HepG2 (cell line): ENCODE data around the gene HOXC9. TPM values are rescaled to one million over a fixed set of nuclear protein-coding genes. Genes with fewer than 3 reads are reported as not detected.

Experiments used
- ATAC-seq: fragments of 200-7000 bp; cut with Tn5 transposase; 3 replicates; pipeline ENCODE4 v1.9.1; 2020; ENCODE audit warnings: mild to moderate bottlenecking, moderate library complexity
- BruUV-seq: library from RNA; stranded (reverse); fragments of 400-500 nt; replicated peaks from 2 replicates; lab custom pipeline; 2021; lab: Mats Ljungman, UMichigan
- CTCF ChIA-PET: fragments of 300-600 bp; formaldehyde crosslinking; extraction: SDS; loops from one replicate; lab custom pipeline; 2021; ENCODE audit warnings: low total read pairs, inconsistent platforms, low intra/inter-chr PET ratio; lab: Yijun Ruan, JAX
- POLR2A ChIA-PET: fragments of 350-600 bp; sonication (Branson Sonifier 250); formaldehyde crosslinking; loops from one replicate; lab custom pipeline; 2020; ENCODE audit warnings: antibody characterized with exemption, inconsistent platforms; lab: Yijun Ruan, JAX
- DNase-seq: peaks from one replicate; pipeline ENCODE4 v3.0.0-alpha.2; 2015; ENCODE audit warnings: low spot score
- FAIRE-seq: peaks from 3 replicates; lab custom pipeline; 2011; peaks lifted over from hg19 to GRCh38; lab: Jason Lieb, UNC
- H2AFZ ChIP-seq: one replicate; pipeline ENCODE4 v1.6.1; 2011; ENCODE audit warnings: low read length, inconsistent platforms
- H3K27ac ChIP-seq: fragments of 300-600 bp; 3 replicates; pipeline ENCODE4 v1.8.0; 2011; ENCODE audit warnings: mixed run types, mild to moderate bottlenecking, mixed read lengths, low read length, inconsistent platforms; ENCODE audit not compliant: insufficient read depth; ENCODE audit errors: extremely low read length
- H3K27me3 ChIP-seq, 2 experiments: fragments of 200-600 bp in 1 of 2; 2 replicates in 1 of 2; 3 replicates in 1 of 2; pipeline versions ENCODE4 v1.6.0 to v1.8.0; 2011; ENCODE audit warnings: low read length in 2 of 2, mild to moderate bottlenecking in 2 of 2, moderate library complexity in 2 of 2, inconsistent platforms in 1 of 2; ENCODE audit not compliant: insufficient read depth in 2 of 2, control insufficient read depth in 1 of 2
- H3K36me3 ChIP-seq, 2 experiments: fragments of 200-600 bp in 1 of 2; replicated peaks in 1 of 2; 2 replicates in 1 of 2; 3 replicates in 1 of 2; pipeline versions ENCODE4 v1.5.1 to v1.8.0; 2011; ENCODE audit warnings: low read length in 2 of 2, inconsistent platforms in 1 of 2; ENCODE audit not compliant: insufficient read depth in 2 of 2, control insufficient read depth in 1 of 2
- H3K4me1 ChIP-seq: 2 replicates; pipeline ENCODE4 v1.5.1; 2012; ENCODE audit warnings: low read length, inconsistent platforms; ENCODE audit not compliant: insufficient read depth
- H3K4me2 ChIP-seq: 2 replicates; pipeline ENCODE4 v1.6.0; 2011; ENCODE audit warnings: low read depth, low read length, inconsistent platforms
- H3K4me3 ChIP-seq, 3 experiments: fragments of 200-600 bp in 1 of 3; sonication (generic), shearing (Covaris generic) in 1 of 3; replicated peaks in 1 of 3; 2 replicates each; pipeline ENCODE4 v1.5.1; 2011 to 2016; ENCODE audit warnings: low read length in 3 of 3, inconsistent platforms in 2 of 3, low read depth in 2 of 3, mild to moderate bottlenecking in 2 of 3, control low read depth in 1 of 3, mixed read lengths in 1 of 3; ENCODE audit not compliant: insufficient read depth in 1 of 3
- H3K79me2 ChIP-seq: one replicate; pipeline ENCODE4 v1.6.1; 2011; ENCODE audit warnings: low read length, inconsistent platforms; ENCODE audit not compliant: insufficient read depth
- H3K9ac ChIP-seq: 2 replicates; pipeline ENCODE4 v1.6.0; 2011; ENCODE audit warnings: mild to moderate bottlenecking, low read depth, low read length, inconsistent platforms; ENCODE audit not compliant: insufficient read depth
- H3K9me3 ChIP-seq: 2 replicates; pipeline ENCODE4 v1.5.1; 2012; ENCODE audit warnings: mild to moderate bottlenecking, low read length
- H4K20me1 ChIP-seq: 2 replicates; pipeline ENCODE4 v1.6.0; 2011; ENCODE audit warnings: inconsistent platforms, mild to moderate bottlenecking, low read length, moderate library complexity; ENCODE audit not compliant: insufficient read depth
- BCL6 ChIP-seq: IDR thresholded peaks from 2 replicates; pipeline ENCODE4 v1.6.1; 2016; ENCODE audit warnings: missing genetic modification reagents, missing compliant biosample characterization
- CERS6 ChIP-seq: sonication (generic); formaldehyde crosslinking; IDR thresholded peaks from 2 replicates; pipeline ENCODE4 v1.5.0; 2020; ENCODE audit warnings: missing genetic modification reagents
- CHD4 ChIP-seq: fragments of 200-600 bp; sonication (generic); IDR thresholded peaks from 2 replicates; pipeline ENCODE4 v1.7.0; 2017; ENCODE audit warnings: mild to moderate bottlenecking, low read length, borderline replicate concordance
- E2F5 ChIP-seq: sonication (generic); formaldehyde crosslinking; conservative IDR thresholded peaks from 2 replicates; pipeline ENCODE4 v1.4.0; 2020; ENCODE audit warnings: missing genetic modification reagents
- HNRNPLL ChIP-seq: fragments of 200-400 bp; formaldehyde crosslinking; IDR thresholded peaks from 2 replicates; pipeline ENCODE4 v1.6.1; 2017; ENCODE audit warnings: mild to moderate bottlenecking, low read depth, low read length; ENCODE audit not compliant: poor library complexity, severe bottlenecking
- NBN ChIP-seq: fragments of 450-650 bp; conservative IDR thresholded peaks from 2 replicates; pipeline ENCODE4 v1.6.1; 2017
- POLR2AphosphoS5 ChIP-seq: IDR thresholded peaks from 2 replicates; pipeline ENCODE4 v1.6.1; 2012; ENCODE audit warnings: low read depth, low read length
- SCMH1 ChIP-seq: sonication (generic); formaldehyde crosslinking; IDR thresholded peaks from 2 replicates; pipeline ENCODE4 v1.9.0; 2021; ENCODE audit warnings: missing genetic modification reagents, mild to moderate bottlenecking, borderline replicate concordance
- SP140L ChIP-seq: sonication (generic); formaldehyde crosslinking; IDR thresholded peaks from 2 replicates; pipeline ENCODE4 v1.4.0; 2020; ENCODE audit warnings: missing genetic modification reagents, borderline replicate concordance
- STAT5B ChIP-seq: sonication (generic); formaldehyde crosslinking; IDR thresholded peaks from 2 replicates; pipeline ENCODE4 v1.4.0; 2020; ENCODE audit warnings: missing genetic modification reagents
- TCF7 ChIP-seq: sonication (generic); IDR thresholded peaks from 2 replicates; pipeline ENCODE4 v1.6.1; 2016; ENCODE audit warnings: antibody characterized with exemption, low read depth
- XBP1 ChIP-seq: sonication (generic); formaldehyde crosslinking; IDR thresholded peaks from 2 replicates; pipeline ENCODE4 v1.5.0; 2020; ENCODE audit warnings: missing genetic modification reagents
- ZNF101 ChIP-seq: sonication (generic); formaldehyde crosslinking; IDR thresholded peaks from 2 replicates; pipeline ENCODE4 v1.4.0; 2020; ENCODE audit warnings: mild to moderate bottlenecking, low read depth, missing genetic modification reagents, borderline replicate concordance
- ZNF343 ChIP-seq: sonication (generic); formaldehyde crosslinking; IDR thresholded peaks from 2 replicates; pipeline ENCODE4 v1.4.0; 2020; ENCODE audit warnings: mild to moderate bottlenecking, missing genetic modification reagents
- ZNF713 ChIP-seq: sonication (generic); formaldehyde crosslinking; IDR thresholded peaks from 2 replicates; pipeline ENCODE4 v1.4.0; 2020; ENCODE audit warnings: mild to moderate bottlenecking, missing genetic modification reagents
- ZNF749 ChIP-seq: sonication (generic); formaldehyde crosslinking; IDR thresholded peaks from 2 replicates; pipeline ENCODE4 v1.8.0; 2022; ENCODE audit warnings: mild to moderate bottlenecking, missing genetic modification reagents, moderate library complexity, borderline replicate concordance
- ZNF792 ChIP-seq: IDR thresholded peaks from 2 replicates; pipeline ENCODE4 v1.6.1; 2016
- ZXDC ChIP-seq: sonication (generic); formaldehyde crosslinking; IDR thresholded peaks from 2 replicates; pipeline ENCODE4 v1.5.0; 2020; ENCODE audit warnings: mild to moderate bottlenecking, missing genetic modification reagents
- WGBS: methylation state at CpG from one replicate; pipeline ENCODE4 v1.1.6; 2017; ENCODE audit warnings: low lambda C conversion rate; 5-methylcytosine and 5-hydroxymethylcytosine counted together
- in situ Hi-C: cut with HindIII; loops from 2 replicates; pipeline ENCODE4 v1.10.0; 2017; ENCODE audit warnings: low pct_unique_long_range_greater_than_20kb; ENCODE audit not compliant: extremely low pct_ligation_motif_present
- intact Hi-C: fragments of 100-400 bp; cut with micrococcal nuclease; formaldehyde crosslinking; loops from one replicate; pipeline ENCODE4 v1.10.0; 2022; ENCODE audit not compliant: unreplicated experiment
- polyA plus RNA-seq, 8 experiments: library from polyadenylated mRNA; depleted of rRNA in 3 of 8; stranded (reverse) in 7 of 8; unstranded in 1 of 8; fragments of >200 nt; fragmentation: Illumina TruSeq in 4 of 8; extraction: Trizol in 4 of 8; gene quantifications; 2 replicates each; pipeline versions ENCODE4 v1.2.1 to v1.2.3, GENCODE V29; 2011 to 2016; ENCODE audit warnings: low read depth in 4 of 8, missing spikeins in 1 of 8, mixed read lengths in 1 of 8; ENCODE audit not compliant: insufficient read depth in 1 of 8
- total RNA-seq, 5 experiments: library from RNA; depleted of rRNA; stranded (reverse); fragments of >200 nt; fragmentation: Illumina TruSeq; extraction: Trizol; gene quantifications; 2 replicates each; pipeline ENCODE4 v1.2.3, GENCODE V29; 2016; ENCODE audit warnings: low read depth in 1 of 5

The HOXC9 gene
- total and polyA plus RNA-seq, 2 of the 13 experiments (the other 11 are each of a cell fraction or from before 2014, with no cell fraction given) = 0.11 to 1.1 TPM

- in situ Hi-C loops = no loop called here
- CTCF ChIA-PET = no interaction called here
- H3K27ac ChIP-seq = no peak overlapping the region
These were observed 43.6 kb upstream of the HOXC9 start for GRCh38 chr12:53956251-53956887.

More at GRCh38 chr12:53956251-53956887, 43.6 kb upstream of the HOXC9 start:
- H3K4me1 ChIP-seq = peaks cover 7% of the 10 kb centered on the region
- intact Hi-C loops = no loop called here
- no peak overlapping the region for H2AFZ ChIP-seq
- TF ChIP-seq ZNF792 (CRISPR knock-in tag) (no peak), ZNF713 (CRISPR knock-in tag) (no peak), ZNF749 (CRISPR knock-in tag) (no peak), E2F5 (CRISPR knock-in tag) (no peak), ZXDC (no peak), XBP1 (CRISPR knock-in tag) (no peak), SCMH1 (CRISPR knock-in tag) (no peak), POLR2AphosphoS5 (no peak), BCL6 (CRISPR knock-in tag) (no peak), SP140L (no peak), HNRNPLL (no peak), CHD4 (no peak), TCF7 (no peak), STAT5B (CRISPR knock-in tag) (no peak), ZNF343 (CRISPR knock-in tag) (no peak), ZNF101 (CRISPR knock-in tag) (no peak), CERS6 (CRISPR knock-in tag) (no peak), NBN (no peak)
- no TSS peak for BruUV-seq
- DNase-seq (no peak), FAIRE-seq (no peak), ATAC-seq (peak; percentile 26; the same call in 2 of the 3 replicates)
- H3K79me2 ChIP-seq = no peaks in the 10 kb centered on the region
- no peak overlapping the region for H3K4me3 ChIP-seq
- no peaks in the 10 kb centered on the region for H3K36me3 ChIP-seq
- H3K9me3 ChIP-seq = no peaks in the 10 kb centered on the region
- no peak overlapping the region for H3K9ac ChIP-seq
- POLR2A ChIA-PET = no interaction called here
- 25% methylated on average over 11 of the region's 25 CpGs for WGBS
- no peak overlapping the region for H3K4me2 ChIP-seq
- no peaks in the 10 kb centered on the region for H4K20me1 ChIP-seq
- H3K27me3 ChIP-seq = peaks cover 21 to 94% of the 10 kb centered on the region in 2 experiments
